Measurements from ENCODE around the gene WDR86.

WDR86 gene

GRCh38 chr7:151402029-151402835 lies 7.6 kb downstream of the WDR86 start:
- no peak overlapping the region for H3K9ac ChIP-seq (ENCODE audit: low read length in 5 of 5)
- H3K27me3 ChIP-seq (ENCODE audit: control insufficient read depth in 5 of 5, insufficient read depth in 4 of 5, low read length in 5 of 5) = no peaks in the 10 kb centered on the region
- H3K27ac ChIP-seq (ENCODE audit: low read depth, low read length) = no peak overlapping the region
- H3K36me3 ChIP-seq (ENCODE audit: control insufficient read depth in 5 of 5, insufficient read depth in 5 of 5, low read length in 5 of 5) = peaks cover 0 to 3% (median 0%) of the 10 kb centered on the region in 5 donors
- peaks cover 0 to 3% (median 0%) of the 10 kb centered on the region in 5 donors for H3K9me3 ChIP-seq (ENCODE audit: control insufficient read depth in 5 of 5, low read length in 5 of 5)
- H3K4me3 ChIP-seq (ENCODE audit: low read depth in 1 of 5, low read length in 5 of 5) = no peak overlapping the region
- peaks cover 3 to 29% (median 24%) of the 10 kb centered on the region in 5 donors for H3K4me1 ChIP-seq (ENCODE audit: control insufficient read depth in 5 of 5, insufficient read depth in 5 of 5, low read length in 5 of 5)

- Histone ChIP-seq H3K9ac (ENCODE audit: low read length in 5 of 5) (no peak overlapping the region), H3K4me3 (ENCODE audit: low read depth in 1 of 5, low read length in 5 of 5) (no peak overlapping the region), H3K9me3 (ENCODE audit: control insufficient read depth in 5 of 5, low read length in 5 of 5) (peaks cover 0 to 3% (median 0%) of the 10 kb centered on the region in 5 donors), H3K36me3 (ENCODE audit: control insufficient read depth in 5 of 5, insufficient read depth in 5 of 5, low read length in 5 of 5) (peaks cover 0 to 3% (median 0%) of the 10 kb centered on the region in 5 donors), H3K4me1 (ENCODE audit: control insufficient read depth in 5 of 5, insufficient read depth in 5 of 5, low read length in 5 of 5) (peaks cover 3 to 24% (median 21%) of the 10 kb centered on the region in 5 donors), H3K27me3 (ENCODE audit: control insufficient read depth in 5 of 5, insufficient read depth in 4 of 5, low read length in 5 of 5) (no peaks in the 10 kb centered on the region), H3K27ac (ENCODE audit: low read depth, low read length) (no peak overlapping the region)
Observed at GRCh38 chr7:151400626-151401315, 9.1 kb downstream of the WDR86 start.

GRCh38 chr7:151399906-151400305 lies 9.9 kb downstream of the WDR86 start:
- peaks cover 0 to 3% (median 0%) of the 10 kb centered on the region in 5 donors for H3K36me3 ChIP-seq (ENCODE audit: control insufficient read depth in 5 of 5, insufficient read depth in 5 of 5, low read length in 5 of 5)
- H3K4me3 ChIP-seq (ENCODE audit: low read depth in 1 of 5, low read length in 5 of 5) = no peak overlapping the region
- H3K9ac ChIP-seq (ENCODE audit: low read length in 5 of 5) = no peak overlapping the region
- H3K9me3 ChIP-seq (ENCODE audit: control insufficient read depth in 5 of 5, low read length in 5 of 5) = peaks cover 0 to 3% (median 0%) of the 10 kb centered on the region in 5 donors
- H3K27ac ChIP-seq (ENCODE audit: low read depth, low read length) = no peak overlapping the region
- H3K4me1 ChIP-seq (ENCODE audit: control insufficient read depth in 5 of 5, insufficient read depth in 5 of 5, low read length in 5 of 5) = peaks cover 3 to 20% (median 18%) of the 10 kb centered on the region in 5 donors
- H3K27me3 ChIP-seq (ENCODE audit: control insufficient read depth in 5 of 5, insufficient read depth in 4 of 5, low read length in 5 of 5) = no peaks in the 10 kb centered on the region

- Histone ChIP-seq H3K27me3 (ENCODE audit: control insufficient read depth in 5 of 5, insufficient read depth in 4 of 5, low read length in 5 of 5) (no peaks in the 10 kb centered on the region), H3K9ac (ENCODE audit: low read length in 5 of 5) (no peak overlapping the region), H3K4me1 (ENCODE audit: control insufficient read depth in 5 of 5, insufficient read depth in 5 of 5, low read length in 5 of 5) (peaks cover 0 to 15% (median 11%) of the 10 kb centered on the region in 5 donors), H3K27ac (ENCODE audit: low read depth, low read length) (no peak overlapping the region), H3K36me3 (ENCODE audit: control insufficient read depth in 5 of 5, insufficient read depth in 5 of 5, low read length in 5 of 5) (peaks cover 0 to 3% (median 0%) of the 10 kb centered on the region in 5 donors), H3K9me3 (ENCODE audit: control insufficient read depth in 5 of 5, low read length in 5 of 5) (peaks cover 0 to 3% (median 0%) of the 10 kb centered on the region in 5 donors), H3K4me3 (ENCODE audit: low read depth in 1 of 5, low read length in 5 of 5) (no peak overlapping the region)
Observed at GRCh38 chr7:151399305-151399601, 10.6 kb downstream of the WDR86 start.

- Histone ChIP-seq H3K9me3 (ENCODE audit: control insufficient read depth in 5 of 5, low read length in 5 of 5) (peaks cover 0 to 3% (median 0%) of the 10 kb centered on the region in 5 donors), H3K36me3 (ENCODE audit: control insufficient read depth in 5 of 5, insufficient read depth in 5 of 5, low read length in 5 of 5) (peaks cover 0 to 3% (median 0%) of the 10 kb centered on the region in 5 donors), H3K4me3 (ENCODE audit: low read depth in 1 of 5, low read length in 5 of 5) (no peak overlapping the region), H3K9ac (ENCODE audit: low read length in 5 of 5) (no peak overlapping the region), H3K27ac (ENCODE audit: low read depth, low read length) (no peak overlapping the region), H3K27me3 (ENCODE audit: control insufficient read depth in 5 of 5, insufficient read depth in 4 of 5, low read length in 5 of 5) (peaks cover 0 to under 1% (median 0%) of the 10 kb centered on the region in 5 donors), H3K4me1 (ENCODE audit: control insufficient read depth in 5 of 5, insufficient read depth in 5 of 5, low read length in 5 of 5) (peaks cover 0 to 9% (median 6%) of the 10 kb centered on the region in 5 donors)
Observed at GRCh38 chr7:151398446-151399304, 11.2 kb downstream of the WDR86 start.

- no peak overlapping the region for H3K27ac ChIP-seq (ENCODE audit: low read depth, low read length)
- H3K4me1 ChIP-seq (ENCODE audit: control insufficient read depth in 5 of 5, insufficient read depth in 5 of 5, low read length in 5 of 5) = peaks cover 0 to 7% (median 2%) of the 10 kb centered on the region in 5 donors
- peaks cover 0 to 4% (median 0%) of the 10 kb centered on the region in 5 donors for H3K27me3 ChIP-seq (ENCODE audit: control insufficient read depth in 5 of 5, insufficient read depth in 4 of 5, low read length in 5 of 5)
Observed at GRCh38 chr7:151397026-151397425, 12.8 kb downstream of the WDR86 start.

GRCh38 chr7:151396328-151396970 lies 13.4 kb downstream of the WDR86 start:
- peaks cover 0 to 3% (median 0%) of the 10 kb centered on the region in 5 donors for H3K36me3 ChIP-seq (ENCODE audit: control insufficient read depth in 5 of 5, insufficient read depth in 5 of 5, low read length in 5 of 5)
- peaks cover 0 to 3% (median 0%) of the 10 kb centered on the region in 5 donors for H3K9me3 ChIP-seq (ENCODE audit: control insufficient read depth in 5 of 5, low read length in 5 of 5)
- no peak overlapping the region for H3K27ac ChIP-seq (ENCODE audit: low read depth, low read length)
- peaks cover 0 to 4% (median 0%) of the 10 kb centered on the region in 5 donors for H3K27me3 ChIP-seq (ENCODE audit: control insufficient read depth in 5 of 5, insufficient read depth in 4 of 5, low read length in 5 of 5)
- H3K9ac ChIP-seq (ENCODE audit: low read length in 5 of 5) = no peak overlapping the region
- H3K4me3 ChIP-seq (ENCODE audit: low read depth in 1 of 5, low read length in 5 of 5) = no peak overlapping the region
- peaks cover 0 to 7% (median 2%) of the 10 kb centered on the region in 5 donors for H3K4me1 ChIP-seq (ENCODE audit: control insufficient read depth in 5 of 5, insufficient read depth in 5 of 5, low read length in 5 of 5)

More at GRCh38 chr7:151397026-151397425, 12.8 kb downstream of the WDR86 start:
- peaks cover 0 to 3% (median 0%) of the 10 kb centered on the region in 5 donors for H3K9me3 ChIP-seq (ENCODE audit: control insufficient read depth in 5 of 5, low read length in 5 of 5)
- no peak overlapping the region for H3K9ac ChIP-seq (ENCODE audit: low read length in 5 of 5)
- H3K4me3 ChIP-seq (ENCODE audit: low read depth in 1 of 5, low read length in 5 of 5) = no peak overlapping the region
- H3K36me3 ChIP-seq (ENCODE audit: control insufficient read depth in 5 of 5, insufficient read depth in 5 of 5, low read length in 5 of 5) = peaks cover 0 to 3% (median 0%) of the 10 kb centered on the region in 5 donors

- Histone ChIP-seq H3K4me1 (ENCODE audit: control insufficient read depth in 5 of 5, insufficient read depth in 5 of 5, low read length in 5 of 5) (peaks cover 0 to 6% (median under 1%) of the 10 kb centered on the region in 5 donors), H3K27me3 (ENCODE audit: control insufficient read depth in 5 of 5, insufficient read depth in 4 of 5, low read length in 5 of 5) (peaks cover 0 to 12% (median 0%) of the 10 kb centered on the region in 5 donors), H3K36me3 (ENCODE audit: control insufficient read depth in 5 of 5, insufficient read depth in 5 of 5, low read length in 5 of 5) (peaks cover 0 to 3% (median 2%) of the 10 kb centered on the region in 5 donors), H3K9me3 (ENCODE audit: control insufficient read depth in 5 of 5, low read length in 5 of 5) (peaks cover 0 to 3% (median 0%) of the 10 kb centered on the region in 5 donors), H3K9ac (ENCODE audit: low read length in 5 of 5) (no peak overlapping the region), H3K4me3 (ENCODE audit: low read depth in 1 of 5, low read length in 5 of 5) (no peak overlapping the region), H3K27ac (ENCODE audit: low read depth, low read length) (no peak overlapping the region)
Observed at GRCh38 chr7:151395036-151395367, 14.8 kb downstream of the WDR86 start.
